Esophagus mucosa (tissue), 1 donor: Measurements from ENCODE around the gene DCANP1. TPM values are rescaled to one million over a fixed set of nuclear protein-coding genes. Genes with fewer than 3 reads are reported as not detected.

Experiments
- ATAC-seq: fragments of 200-7000 bp; cut with Tn5 transposase; one replicate; pipeline ENCODE4 v1.9.1; 2020
- total RNA-seq: library from RNA; stranded (reverse); gene quantifications from one replicate; pipeline ENCODE4 v1.2.4, GENCODE V29; 2023
- donor health status: DM: yes; HTN: yes; CAD: no.

DCANP1 gene
- total RNA-seq, 1 donor from 2014 or later: not detected

GRCh38 chr5:135417083-135417482, 30.1 kb downstream of the DCANP1 start:
- ATAC-seq: no peak

- ATAC-seq: no peak
These were observed 42.1 kb downstream of the DCANP1 start for GRCh38 chr5:135405082-135405481.

- no peak for ATAC-seq
These were observed 45.1 kb downstream of the DCANP1 start for GRCh38 chr5:135402031-135402430.

DNA sequence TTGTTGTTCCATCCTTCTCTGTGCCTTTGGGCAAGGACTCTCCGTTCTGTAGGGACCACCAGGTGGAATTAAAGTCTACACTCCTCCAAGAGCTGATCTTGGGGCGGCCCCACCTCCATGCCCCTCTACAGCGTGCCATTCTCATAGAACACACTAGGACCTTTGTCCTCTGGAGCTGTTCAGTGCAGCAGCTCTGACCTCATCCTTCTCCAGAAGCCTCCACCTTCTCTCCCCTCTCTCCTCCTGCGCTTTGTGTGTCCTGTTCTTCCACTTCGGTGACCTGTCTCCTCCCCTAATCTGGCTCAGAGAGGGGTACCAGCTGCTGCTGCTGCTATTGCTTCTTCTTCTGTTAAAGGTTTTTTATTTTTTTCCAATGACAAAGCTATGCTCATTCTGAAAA, 46.3 kb downstream of the DCANP1 start:
- no peak for ATAC-seq

DNA sequence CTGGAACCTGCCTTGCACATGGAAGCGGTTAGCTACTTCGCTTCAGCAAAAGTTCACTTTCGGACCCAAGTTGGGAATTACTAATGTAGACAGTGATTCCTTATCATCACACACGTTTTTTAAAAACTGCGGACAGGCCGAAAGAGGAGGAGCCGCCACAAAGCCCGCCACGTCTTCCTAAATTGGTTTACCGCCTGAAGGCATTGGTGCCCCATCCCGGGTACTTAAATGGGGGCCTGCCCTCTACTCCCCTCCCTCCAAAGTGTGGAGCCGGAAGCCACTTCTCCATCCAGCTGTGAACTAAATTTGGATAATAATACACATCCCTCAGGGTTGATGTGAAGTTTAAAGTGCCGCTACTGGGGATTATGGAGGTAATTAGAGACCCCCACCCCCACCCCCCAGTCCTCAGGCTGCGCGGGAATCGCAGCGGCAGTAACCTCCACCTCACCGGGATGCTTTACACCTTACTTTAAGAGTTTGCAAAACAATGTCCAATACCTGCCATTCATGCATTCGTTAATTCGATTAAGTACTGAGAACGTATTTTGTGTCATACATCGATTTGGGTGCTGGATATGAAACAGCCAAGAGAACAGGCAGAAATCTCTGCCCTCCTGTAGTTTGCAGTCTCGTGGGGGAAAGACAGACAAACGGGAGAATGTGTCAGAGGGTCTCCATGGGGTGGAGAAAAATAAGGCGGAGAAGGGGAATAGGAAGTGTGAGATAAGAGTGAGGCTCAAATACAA, 47.2 kb downstream of the DCANP1 start:
- no peak for ATAC-seq

DNA sequence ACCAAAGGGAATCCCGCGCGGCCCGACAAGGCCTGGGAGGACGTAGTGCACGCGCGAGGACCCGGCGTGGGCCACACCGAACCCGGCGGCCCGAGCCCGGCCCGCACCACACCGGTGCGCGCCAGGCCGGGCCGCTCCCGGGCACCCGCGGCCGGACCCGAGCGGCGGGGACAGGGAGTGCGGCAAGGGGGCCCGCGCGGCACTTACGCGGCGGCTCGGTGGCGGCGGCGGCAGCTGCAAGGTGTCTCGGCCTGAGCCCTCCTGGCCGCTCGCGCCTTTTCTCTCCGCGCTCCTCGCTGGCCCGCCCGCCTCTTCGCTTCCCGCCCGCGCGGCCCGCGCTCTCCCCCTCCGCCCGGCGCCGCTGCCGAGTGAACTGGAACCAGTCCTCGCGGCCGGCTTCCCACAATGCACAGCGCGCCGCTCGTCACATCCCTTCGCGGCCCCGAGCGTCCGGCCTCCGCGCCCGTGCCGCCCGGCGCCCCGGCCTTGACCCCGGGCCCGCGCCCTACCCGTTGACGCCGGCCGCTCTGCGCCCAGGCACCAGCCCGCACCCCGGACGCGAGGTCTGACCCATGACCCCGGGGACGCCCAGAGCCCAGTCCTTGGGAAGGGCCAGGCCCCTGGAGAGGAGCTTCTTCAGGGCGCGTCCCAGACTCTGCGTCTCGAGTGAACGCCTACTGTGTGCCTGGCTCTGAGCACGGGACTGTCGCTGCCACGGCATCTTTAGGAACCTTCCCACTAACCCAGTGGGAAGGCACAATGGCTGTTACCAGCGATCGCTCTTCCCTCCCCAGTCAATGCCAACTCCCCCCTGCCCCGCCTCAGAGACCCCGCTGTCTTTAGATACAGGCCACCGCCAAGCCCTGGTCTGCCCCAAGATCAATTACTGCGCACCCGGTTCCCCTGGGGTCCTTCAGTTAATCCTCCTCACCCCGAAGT, 48.0 kb downstream of the DCANP1 start, which contains the start of gene MACROH2A1:
MACROH2A1 (minus strand) TSS at position 377 of the 939 bp plus-strand sequence. CDS start 10,138 bp downstream, outside the sequence.
- peak; percentile 90 for ATAC-seq

DNA sequence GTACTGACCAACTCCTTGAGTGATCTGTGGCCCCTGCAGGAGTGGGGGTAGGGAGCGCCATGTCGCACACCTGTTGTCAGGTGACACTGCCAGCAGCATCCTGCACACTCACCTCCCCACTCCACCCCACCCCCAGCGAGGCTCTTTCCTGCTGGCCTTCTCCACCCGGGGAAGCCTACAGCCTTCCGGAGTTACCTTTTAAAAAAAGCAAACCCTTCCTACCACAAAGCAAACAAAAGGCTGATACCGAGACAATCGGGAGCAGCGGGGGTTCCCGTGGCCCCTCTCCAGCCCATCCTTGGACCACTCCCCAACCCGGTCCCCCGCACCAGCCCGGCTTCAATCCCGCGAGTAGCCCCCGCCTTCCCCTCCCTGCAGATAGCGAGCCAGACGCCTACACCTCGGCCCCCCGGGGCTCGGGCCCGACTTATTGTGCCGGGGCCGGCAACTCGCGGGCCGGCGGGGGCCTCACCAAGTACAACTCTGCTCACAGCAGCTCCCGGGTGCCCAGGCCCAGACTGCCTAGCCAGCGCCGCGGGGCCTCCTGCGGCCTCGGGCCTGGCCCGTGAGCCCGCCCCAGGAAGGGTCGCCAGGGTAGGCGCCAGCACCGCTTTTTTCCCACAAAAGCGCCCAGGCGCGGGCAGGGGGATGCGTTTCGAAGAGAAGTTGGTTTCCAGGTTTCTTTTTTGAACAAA, 48.8 kb downstream of the DCANP1 start:
- ATAC-seq: peak; percentile 65

DNA sequence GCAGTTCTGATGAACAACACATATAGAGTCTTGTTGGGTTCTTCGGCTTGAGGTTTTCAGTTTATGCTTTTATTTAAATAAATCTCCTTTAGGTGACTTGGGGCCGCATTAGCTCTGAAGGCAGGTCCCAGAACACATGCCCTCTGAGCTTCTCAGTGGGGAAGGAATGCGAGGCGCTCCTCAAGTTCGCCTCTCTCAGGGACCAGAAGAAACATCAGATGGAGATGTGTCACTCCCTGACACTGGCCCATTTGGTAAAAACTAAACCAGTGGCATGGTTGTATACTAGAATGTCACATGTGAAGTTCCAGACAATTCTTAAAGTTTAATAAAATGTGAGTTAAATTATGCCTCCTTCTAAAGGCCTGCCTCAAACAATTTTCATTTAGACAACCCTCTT, 50.1 kb downstream of the DCANP1 start:
- ATAC-seq: no peak

DNA sequence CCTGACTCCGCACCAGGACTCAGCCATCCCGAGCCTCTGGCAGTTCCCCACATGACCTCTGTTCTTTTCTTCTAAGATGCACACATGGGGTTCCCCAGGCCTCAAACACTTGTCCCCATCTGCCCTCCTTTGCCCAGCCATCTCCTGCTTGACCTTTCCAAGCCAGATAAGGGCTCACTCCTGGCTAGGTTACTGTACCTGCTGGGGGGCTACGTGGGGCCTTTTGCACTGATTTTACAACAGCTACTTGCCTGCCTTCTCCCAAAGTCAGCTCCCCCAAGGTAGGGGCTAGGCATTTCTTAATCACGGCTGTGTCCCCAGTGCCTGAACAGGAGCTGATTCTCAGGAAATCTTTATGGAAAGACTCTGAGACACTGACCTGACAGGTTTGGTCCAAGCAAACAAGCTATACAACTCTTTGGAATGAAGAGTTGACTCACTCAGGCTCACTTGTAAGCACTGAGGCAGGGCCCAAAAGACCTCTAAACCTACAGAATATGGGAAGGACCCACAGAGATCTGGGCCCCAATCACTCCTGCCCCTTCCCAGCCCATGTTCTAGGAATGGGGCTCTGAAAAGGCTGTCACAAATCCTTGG, 50.6 kb downstream of the DCANP1 start:
- peak; percentile 40 for ATAC-seq

- no peak for ATAC-seq
These were observed 51.3 kb downstream of the DCANP1 start for GRCh38 chr5:135395866-135396265.

DNA sequence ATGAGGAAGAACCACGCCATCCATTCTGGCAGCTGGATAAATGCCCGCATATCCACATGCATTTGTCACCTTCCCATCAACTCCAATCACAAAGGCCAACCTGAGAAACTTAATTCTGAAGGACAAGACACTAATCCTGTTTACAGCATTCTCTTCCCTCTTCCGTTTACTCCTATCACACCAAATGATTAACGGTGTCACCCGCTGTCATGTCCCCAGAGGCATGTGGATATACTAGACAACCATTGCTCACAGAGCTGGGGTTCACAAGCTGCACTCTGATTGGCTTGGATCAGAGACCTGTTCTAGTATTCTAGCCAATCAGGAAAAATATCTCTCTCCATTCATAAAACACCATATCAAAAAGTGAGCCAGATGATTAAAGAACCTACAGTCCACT, 51.7 kb downstream of the DCANP1 start:
- ATAC-seq: peak; percentile 27

Other genes starting within 250 kb of the DCANP1 start
- 196 TPM for gene MACROH2A1, start 48.1 kb downstream of the DCANP1 start, total RNA-seq
- gene TIFAB, start 5.0 kb upstream of the DCANP1 start, total RNA-seq: not detected
- not detected for gene NEUROG1, start 88.6 kb upstream of the DCANP1 start, total RNA-seq
- gene CXCL14, start 131.6 kb upstream of the DCANP1 start, total RNA-seq: 179 TPM